Measurements from ENCODE around the gene ZNF576. TPM values are rescaled to one million over a fixed set of nuclear protein-coding genes. Genes with fewer than 3 reads are reported as not detected.
A peak's percentile ranks its signal among the peaks of the same experiment; 100 is the strongest.

ZNF576 gene
- total and polyA plus RNA-seq, 9 of the 15 experiments (the other 6 are each of a cell fraction or from before 2014, with no cell fraction given) = 6.8 to 18.2 (median 12.2) TPM

DNA sequence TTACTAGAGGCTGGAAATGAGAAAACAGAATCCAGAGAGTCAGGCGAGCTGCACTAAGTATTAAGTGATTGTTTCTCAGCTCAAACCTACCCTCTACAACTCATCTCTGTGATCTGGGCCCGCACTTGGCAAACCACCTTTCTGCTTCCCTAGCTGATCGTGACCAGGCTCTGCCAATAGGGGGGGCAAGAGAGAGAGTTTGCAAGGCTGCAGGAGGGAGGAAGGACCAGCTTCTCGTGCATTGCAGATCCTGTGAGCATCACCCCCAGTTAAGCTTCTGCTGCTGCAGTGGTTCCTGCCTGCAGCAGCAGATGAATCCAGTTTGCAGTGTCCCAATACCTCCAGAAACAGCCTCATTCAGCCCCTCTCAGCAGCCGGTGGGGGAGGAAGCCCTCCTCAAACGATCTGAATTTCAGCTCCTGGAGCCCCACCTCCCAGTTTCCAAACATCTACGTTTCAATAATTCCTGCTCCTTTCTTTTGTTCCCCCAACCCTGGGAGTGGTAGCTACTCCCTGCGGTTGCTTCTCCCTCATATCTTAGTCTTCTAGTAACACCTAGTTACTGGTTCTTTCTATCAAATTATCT, 41.1 kb upstream of the ZNF576 start (continued):
- peak; percentile 85 to 88 (median 87) for TF ChIP-seq CTCF (IDR thresholded peaks at IDR 0.05 in 2 of 3, conservative IDR thresholded peaks at IDR 0.05 in 1 of 3; ENCODE audit: insufficient read depth in 2 of 3, low read depth in 1 of 3, low read length in 3 of 3)
- TF ChIP-seq, protein P1, sequence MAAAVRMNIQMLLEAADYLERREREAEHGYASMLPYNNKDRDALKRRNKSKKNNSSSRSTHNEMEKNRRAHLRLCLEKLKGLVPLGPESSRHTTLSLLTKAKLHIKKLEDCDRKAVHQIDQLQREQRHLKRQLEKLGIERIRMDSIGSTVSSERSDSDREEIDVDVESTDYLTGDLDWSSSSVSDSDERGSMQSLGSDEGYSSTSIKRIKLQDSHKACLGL (CRISPR knock-in tag; IDR thresholded peaks at IDR 0.05; ENCODE audit: borderline replicate concordance, poor library complexity, severe bottlenecking) = no peak
- peak; percentile 37; the same call in 1 of the 2 replicates for TF ChIP-seq CTBP1 (IDR thresholded peaks at IDR 0.05; ENCODE audit: borderline replicate concordance)
- TF ChIP-seq NELFE (IDR thresholded peaks at IDR 0.05; ENCODE audit: insufficient read depth, insufficient read length) = no peak
- TF ChIP-seq XRCC5 (IDR thresholded peaks at IDR 0.05; ENCODE audit: low read depth, low read length) = peak; percentile 70; the same call in 1 of the 2 replicates
- 0 out of 2 replicates have a peak, but pooled peaks have one; percentile 29 for TF ChIP-seq SMARCA4 (IDR thresholded peaks at IDR 0.05)
- TF ChIP-seq SMC3 (conservative IDR thresholded peaks at IDR 0.05; ENCODE audit: insufficient read depth, low read depth, low read length) = peak; percentile 58; the same call in 1 of the 2 replicates
- TF ChIP-seq KLF16 (IDR thresholded peaks at IDR 0.05) = 0 out of 2 replicates have a peak, but pooled peaks have one; percentile 33
- no peak for TF ChIP-seq ARID4B (CRISPR knock-in tag; IDR thresholded peaks at IDR 0.05)
- TF ChIP-seq RAD21 (CRISPR knock-in tag; conservative IDR thresholded peaks at IDR 0.05 in 1 of 2, IDR thresholded peaks at IDR 0.05 in 1 of 2) = peak; percentile 51 to 70
- TF ChIP-seq, protein P2, sequence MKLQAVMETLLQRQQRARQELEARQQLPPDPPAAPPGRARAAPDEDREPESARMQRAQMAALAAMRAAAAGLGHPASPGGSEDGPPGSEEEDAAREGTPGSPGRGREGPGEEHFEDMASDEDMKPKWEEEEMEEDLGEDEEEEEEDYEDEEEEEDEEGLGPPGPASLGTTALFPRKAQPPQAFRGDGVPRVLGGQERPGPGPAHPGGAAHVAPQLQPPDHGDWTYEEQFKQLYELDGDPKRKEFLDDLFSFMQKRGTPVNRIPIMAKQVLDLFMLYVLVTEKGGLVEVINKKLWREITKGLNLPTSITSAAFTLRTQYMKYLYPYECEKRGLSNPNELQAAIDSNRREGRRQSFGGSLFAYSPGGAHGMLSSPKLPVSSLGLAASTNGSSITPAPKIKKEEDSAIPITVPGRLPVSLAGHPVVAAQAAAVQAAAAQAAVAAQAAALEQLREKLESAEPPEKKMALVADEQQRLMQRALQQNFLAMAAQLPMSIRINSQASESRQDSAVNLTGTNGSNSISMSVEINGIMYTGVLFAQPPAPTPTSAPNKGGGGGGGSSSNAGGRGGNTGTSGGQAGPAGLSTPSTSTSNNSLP (IDR thresholded peaks at IDR 0.05; ENCODE audit: borderline replicate concordance, low read depth, low read length) = no peak
- no peak for TF ChIP-seq ZNF23 (CRISPR knock-in tag; IDR thresholded peaks at IDR 0.05)
- no peak for TF ChIP-seq ZNF146 (CRISPR knock-in tag; IDR thresholded peaks at IDR 0.05; ENCODE audit: unreplicated experiment)
